GM20000 (cell line): ENCODE measurements around the gene ADAMTS15.

ENCODE experiments used
- DNase-seq: peaks from one replicate; pipeline ENCODE4 v3.0.0; 2012; ENCODE audit warnings: low spot score
- TF ChIP-seq, protein P1 (sequence below): IDR thresholded peaks from 2 replicates; pipeline ENCODE4 v1.5.1; 2012; ENCODE audit warnings: mild to moderate bottlenecking, control low read depth; ENCODE audit errors: extremely low read depth, missing control alignments

Gene ADAMTS15

DNA sequence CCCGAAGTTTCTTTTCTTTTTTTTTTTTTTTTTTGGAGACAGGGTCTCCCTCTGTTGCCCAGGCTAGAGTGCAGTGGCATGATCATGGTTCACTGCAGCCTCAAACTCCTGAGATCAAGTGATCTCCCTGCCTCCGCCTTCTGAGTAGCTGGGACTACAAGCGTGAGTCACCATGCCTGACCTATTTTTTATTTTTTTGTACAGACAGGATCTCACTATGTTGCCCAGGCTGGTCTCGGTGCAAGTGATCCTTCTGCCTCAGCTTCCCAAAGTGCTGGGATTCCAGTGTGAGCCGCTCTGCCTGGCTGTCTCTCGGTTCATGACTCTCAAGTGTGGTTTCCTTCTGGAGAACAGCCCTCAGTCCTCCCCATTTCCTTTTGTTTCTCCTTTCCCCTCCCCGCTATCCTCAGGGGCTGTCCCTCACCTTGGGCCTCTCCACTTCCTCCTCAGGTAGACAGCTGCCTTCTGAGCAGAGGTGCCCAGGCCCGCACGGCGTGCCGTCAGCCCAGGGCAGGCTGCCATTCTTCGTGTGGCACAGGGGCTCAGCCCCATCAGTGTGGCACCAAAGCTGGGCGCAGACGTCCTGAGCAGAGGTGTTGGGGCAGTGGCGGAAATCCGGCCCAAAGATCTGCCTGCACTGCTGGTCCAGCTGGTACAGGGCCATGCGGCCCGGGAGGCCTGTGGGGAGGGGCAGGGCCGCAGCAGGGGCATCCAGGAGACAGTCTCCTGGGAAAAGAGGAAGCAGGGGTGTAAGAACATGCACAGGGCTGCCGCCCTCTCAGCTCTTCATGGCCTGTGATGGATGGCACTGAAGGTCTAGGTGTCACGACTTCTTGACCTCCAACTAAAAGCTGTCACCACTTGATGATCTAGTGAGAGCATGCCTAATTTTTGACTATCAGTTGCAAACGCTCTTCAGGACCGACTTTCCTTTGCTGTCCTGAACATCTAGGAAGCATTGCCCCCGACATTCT, 34.1 kb upstream of the ADAMTS15 start:
- TF ChIP-seq, protein P1, sequence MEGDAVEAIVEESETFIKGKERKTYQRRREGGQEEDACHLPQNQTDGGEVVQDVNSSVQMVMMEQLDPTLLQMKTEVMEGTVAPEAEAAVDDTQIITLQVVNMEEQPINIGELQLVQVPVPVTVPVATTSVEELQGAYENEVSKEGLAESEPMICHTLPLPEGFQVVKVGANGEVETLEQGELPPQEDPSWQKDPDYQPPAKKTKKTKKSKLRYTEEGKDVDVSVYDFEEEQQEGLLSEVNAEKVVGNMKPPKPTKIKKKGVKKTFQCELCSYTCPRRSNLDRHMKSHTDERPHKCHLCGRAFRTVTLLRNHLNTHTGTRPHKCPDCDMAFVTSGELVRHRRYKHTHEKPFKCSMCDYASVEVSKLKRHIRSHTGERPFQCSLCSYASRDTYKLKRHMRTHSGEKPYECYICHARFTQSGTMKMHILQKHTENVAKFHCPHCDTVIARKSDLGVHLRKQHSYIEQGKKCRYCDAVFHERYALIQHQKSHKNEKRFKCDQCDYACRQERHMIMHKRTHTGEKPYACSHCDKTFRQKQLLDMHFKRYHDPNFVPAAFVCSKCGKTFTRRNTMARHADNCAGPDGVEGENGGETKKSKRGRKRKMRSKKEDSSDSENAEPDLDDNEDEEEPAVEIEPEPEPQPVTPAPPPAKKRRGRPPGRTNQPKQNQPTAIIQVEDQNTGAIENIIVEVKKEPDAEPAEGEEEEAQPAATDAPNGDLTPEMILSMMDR, result no peak
- DNase-seq, result no peak

DNA sequence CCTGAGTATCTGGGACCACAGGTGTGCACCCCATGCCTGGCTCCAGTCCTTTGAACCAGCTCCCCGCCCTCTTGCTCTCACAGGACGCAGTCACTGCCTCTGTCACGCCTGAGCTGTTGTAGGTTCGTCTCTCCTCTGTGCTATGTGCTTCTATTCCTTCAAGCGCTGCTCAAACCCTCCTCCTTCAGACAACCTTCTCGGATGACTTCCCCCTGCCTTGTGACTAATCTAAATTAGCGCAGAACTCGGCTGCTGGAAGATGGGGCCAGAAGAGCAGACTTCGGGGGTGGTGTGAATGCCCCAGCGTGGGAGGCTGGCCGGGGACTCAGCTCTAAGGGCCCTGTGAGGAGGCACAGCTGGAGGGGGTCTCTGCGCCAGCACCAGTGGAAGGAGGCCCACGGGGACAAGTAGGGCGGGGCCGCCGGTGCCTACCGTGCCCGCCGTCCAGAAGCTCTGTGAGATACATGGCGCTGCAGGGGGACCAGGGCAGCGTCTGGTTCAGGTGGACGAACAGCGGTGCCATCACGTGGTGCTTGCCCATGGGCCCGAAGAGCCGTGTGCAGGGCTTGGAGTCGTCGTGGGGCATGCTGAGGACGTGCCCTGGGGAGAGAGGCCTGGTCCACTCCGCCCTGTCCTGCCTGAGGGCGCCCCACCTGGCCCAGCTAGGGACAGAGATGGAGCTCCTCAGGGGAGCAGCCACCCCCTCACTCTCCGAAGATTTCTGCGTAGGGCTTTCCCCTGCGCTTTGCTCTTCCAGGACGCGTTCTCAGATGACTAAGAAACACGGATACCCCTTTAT, 32.5 kb upstream of the ADAMTS15 start:
- no peak for DNase-seq
- TF ChIP-seq, protein P1, result no peak

DNA sequence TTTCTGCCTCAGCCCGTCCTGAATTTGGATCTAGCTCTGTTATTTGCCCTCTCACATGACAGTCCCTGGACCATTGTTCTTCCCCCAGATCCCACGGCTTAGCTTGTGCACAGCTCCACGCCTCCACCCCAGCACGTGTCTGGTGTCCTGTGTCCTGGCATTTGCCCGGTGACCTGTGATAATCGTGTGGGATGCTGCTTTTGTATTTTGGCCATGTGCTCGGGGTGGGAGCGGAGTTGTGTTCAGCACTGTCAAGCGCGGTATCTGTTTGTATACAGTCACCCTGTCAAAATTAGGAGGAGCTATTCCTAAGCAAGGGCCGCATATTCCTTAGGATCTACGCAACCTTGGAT, 31.9 kb upstream of the ADAMTS15 start:
- TF ChIP-seq, protein P1, result no peak
- no peak for DNase-seq

DNA sequence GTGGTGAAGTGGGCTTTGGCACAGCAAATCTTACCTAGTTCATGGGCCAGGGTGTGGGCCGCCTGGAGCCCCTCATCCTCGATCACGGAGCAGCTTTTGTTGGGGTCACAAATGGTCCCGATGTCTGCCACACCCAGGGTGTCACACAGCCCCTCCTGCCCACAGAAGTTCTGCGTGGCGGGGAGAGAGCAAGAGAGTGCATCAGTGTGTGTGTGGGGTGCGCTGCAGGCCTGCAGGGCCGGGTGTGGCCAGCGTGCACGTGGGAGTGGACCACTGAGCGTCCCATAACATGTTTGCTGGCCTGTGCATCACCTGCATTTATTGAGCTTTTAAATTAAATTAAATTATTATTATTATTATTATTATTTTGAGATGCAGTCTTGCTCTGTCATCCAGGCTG, 31.5 kb upstream of the ADAMTS15 start:
- no peak for DNase-seq
- TF ChIP-seq, protein P1, result no peak

DNA sequence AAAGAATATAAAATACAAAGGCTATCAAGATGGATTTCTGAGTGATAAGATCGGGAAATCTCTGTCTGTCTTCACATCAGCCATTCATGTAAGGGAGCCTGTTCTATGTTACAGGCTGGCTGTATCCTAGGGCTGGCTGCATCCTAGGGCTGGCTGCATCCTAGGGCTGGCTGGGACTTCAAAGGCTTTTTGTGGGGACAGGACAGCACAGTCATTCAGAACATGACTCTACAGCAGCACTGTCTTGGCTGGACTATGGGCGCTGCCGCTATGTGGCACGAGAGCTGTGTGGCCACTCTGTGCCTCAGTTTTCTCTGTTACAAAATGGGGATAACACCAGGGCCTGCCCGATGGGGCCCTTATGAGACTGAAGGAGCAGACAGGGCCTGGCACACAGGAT, 30.2 kb upstream of the ADAMTS15 start:
- no peak for DNase-seq
- TF ChIP-seq, protein P1, result no peak

DNA sequence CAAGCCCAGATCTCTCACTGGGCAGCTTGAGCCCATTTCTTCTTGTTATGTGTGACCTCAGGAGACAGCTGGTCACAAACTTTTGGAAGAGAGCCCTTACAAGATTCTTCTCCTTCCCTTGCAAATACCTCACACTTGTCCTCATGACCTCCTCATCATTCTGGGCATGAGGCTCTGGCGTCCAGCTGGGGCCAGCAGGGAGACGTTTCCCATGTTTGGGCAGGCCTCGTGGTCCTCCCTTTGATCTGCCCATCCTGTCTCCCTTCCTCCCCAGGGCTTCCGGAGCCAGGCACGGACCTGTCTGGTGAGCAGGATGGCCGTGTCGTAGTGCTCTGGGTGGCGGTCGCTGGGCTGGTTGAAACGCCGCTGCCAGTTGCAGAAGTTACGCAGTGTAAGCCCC, 29.7 kb upstream of the ADAMTS15 start:
- TF ChIP-seq, protein P1, result no peak

More for the DNA sequence above, 29.7 kb upstream of the ADAMTS15 start:
- no peak for DNase-seq
